H9 (cell line): ENCODE data around the gene C6orf52. TPM values are rescaled to one million over a fixed set of nuclear protein-coding genes. Genes with fewer than 3 reads are reported as not detected.

Experiments
- DNase-seq: peaks from one replicate; pipeline ENCODE4 v3.0.0-alpha.2; 2017
- H2AFZ ChIP-seq: one replicate; pipeline ENCODE4 v1.6.1; 2013; ENCODE audit warnings: mild to moderate bottlenecking, low read length, control low read depth, moderate library complexity
- H2AK5ac ChIP-seq: 2 replicates; pipeline ENCODE4 v1.6.1; 2013; ENCODE audit warnings: low read length, control low read depth, mixed read lengths; ENCODE audit not compliant: insufficient read length
- H2BK120ac ChIP-seq: one replicate; pipeline ENCODE4 v1.6.1; 2013; ENCODE audit warnings: low read depth, mild to moderate bottlenecking, low read length, control low read depth, inconsistent platforms; ENCODE audit not compliant: poor library complexity, severe bottlenecking
- H2BK12ac ChIP-seq: 2 replicates; pipeline ENCODE4 v1.6.1; 2013; ENCODE audit warnings: low read length, control low read depth, mixed read lengths, low read depth; ENCODE audit not compliant: insufficient read length
- H2BK15ac ChIP-seq: 2 replicates; pipeline ENCODE4 v1.6.1; 2013; ENCODE audit warnings: low read depth, low read length, control low read depth
- H2BK20ac ChIP-seq: one replicate; pipeline ENCODE4 v1.6.1; 2013; ENCODE audit warnings: low read depth, mild to moderate bottlenecking, low read length, control low read depth, inconsistent platforms; ENCODE audit not compliant: poor library complexity, severe bottlenecking
- H2BK5ac ChIP-seq: 2 replicates; pipeline ENCODE4 v1.6.1; 2013; ENCODE audit warnings: low read length, control low read depth, mixed read lengths; ENCODE audit not compliant: insufficient read length
- H3K14ac ChIP-seq: 2 replicates; pipeline ENCODE4 v1.6.1; 2013; ENCODE audit warnings: low read length, control low read depth; ENCODE audit not compliant: insufficient read depth
- H3K18ac ChIP-seq: 2 replicates; pipeline ENCODE4 v1.6.1; 2013; ENCODE audit warnings: low read depth, mild to moderate bottlenecking, mixed read lengths, low read length, control low read depth; ENCODE audit not compliant: insufficient read length
- H3K23ac ChIP-seq: 2 replicates; pipeline ENCODE4 v1.6.1; 2013; ENCODE audit warnings: low read length, control low read depth, mixed read lengths, low read depth; ENCODE audit not compliant: insufficient read length
- H3K23me2 ChIP-seq: 2 replicates; pipeline ENCODE4 v1.6.1; 2013; ENCODE audit warnings: low read depth, mild to moderate bottlenecking, mixed read lengths, low read length, control low read depth; ENCODE audit not compliant: insufficient read length, poor library complexity, severe bottlenecking
- H3K27ac ChIP-seq: 2 replicates; pipeline ENCODE4 v1.5.1; 2013; ENCODE audit warnings: low read length, control low read depth, mixed read lengths, low read depth; ENCODE audit not compliant: insufficient read length
- H3K27me3 ChIP-seq: 2 replicates; pipeline ENCODE4 v1.6.1; 2013; ENCODE audit warnings: low read length, control low read depth, inconsistent platforms; ENCODE audit not compliant: insufficient read depth
- H3K4ac ChIP-seq: 2 replicates; pipeline ENCODE4 v1.6.1; 2013; ENCODE audit warnings: low read depth, mild to moderate bottlenecking, control low read depth, inconsistent platforms, low read length, moderate library complexity
- H3K4me1 ChIP-seq: 2 replicates; pipeline ENCODE4 v1.6.1; 2013; ENCODE audit warnings: low read length, control low read depth, inconsistent platforms; ENCODE audit not compliant: insufficient read depth
- H3K4me2 ChIP-seq: 2 replicates; pipeline ENCODE4 v1.6.1; 2013; ENCODE audit warnings: low read length, control low read depth, mixed read lengths; ENCODE audit not compliant: insufficient read length, insufficient read depth
- H3K56ac ChIP-seq: 2 replicates; pipeline ENCODE4 v1.6.1; 2013; ENCODE audit warnings: low read depth, mild to moderate bottlenecking, mixed read lengths, low read length, control low read depth; ENCODE audit not compliant: insufficient read length
- H3K79me1 ChIP-seq: 2 replicates; pipeline ENCODE4 v1.6.1; 2013; ENCODE audit warnings: low read depth, mild to moderate bottlenecking, moderate library complexity, low read length, control low read depth, inconsistent platforms; ENCODE audit not compliant: insufficient read depth, poor library complexity, severe bottlenecking
- H3K79me2 ChIP-seq: 2 replicates; pipeline ENCODE4 v1.6.1; 2013; ENCODE audit warnings: low read length, control low read depth, inconsistent platforms; ENCODE audit not compliant: insufficient read depth
- H3K9ac ChIP-seq: 2 replicates; pipeline ENCODE4 v1.6.1; 2013; ENCODE audit warnings: low read length, control low read depth, mixed read lengths; ENCODE audit not compliant: insufficient read length; ENCODE audit errors: extremely low read depth
- H3K9me3 ChIP-seq: one replicate; pipeline ENCODE4 v1.6.1; 2013; ENCODE audit warnings: low read depth, low read length, inconsistent platforms; ENCODE audit not compliant: control insufficient read depth
- H3T11ph ChIP-seq: one replicate; pipeline ENCODE4 v1.6.1; 2013; ENCODE audit warnings: mild to moderate bottlenecking, low read length, control low read depth, inconsistent platforms
- H4K20me1 ChIP-seq: one replicate; pipeline ENCODE4 v1.6.1; 2013; ENCODE audit not compliant: control insufficient read depth, insufficient read length, insufficient read depth
- H4K5ac ChIP-seq: 2 replicates; pipeline ENCODE4 v1.6.1; 2013; ENCODE audit warnings: low read depth, mild to moderate bottlenecking, mixed read lengths, low read length, control low read depth; ENCODE audit not compliant: insufficient read length
- H4K8ac ChIP-seq: replicated peaks from 2 replicates; pipeline ENCODE4 v1.6.1; 2013; ENCODE audit warnings: low read length, control low read depth, mixed read lengths, low read depth; ENCODE audit not compliant: insufficient read length
- H4K91ac ChIP-seq: 2 replicates; pipeline ENCODE4 v1.6.1; 2013; ENCODE audit warnings: low read depth, mild to moderate bottlenecking, moderate library complexity, mixed read lengths, low read length, control low read depth; ENCODE audit not compliant: insufficient read length
- H3K27ac Mint-ChIP-seq, 3 experiments: 2 replicates in 2 of 3; 3 replicates in 1 of 3; pipeline ENCODE4 v1.8.0; 2020 to 2021; ENCODE audit warnings: mixed read lengths in 3 of 3, mild to moderate bottlenecking in 1 of 3, moderate library complexity in 1 of 3
- H3K27me3 Mint-ChIP-seq: 2 replicates; pipeline ENCODE4 v1.8.0; 2021; ENCODE audit warnings: low read depth, mild to moderate bottlenecking, moderate library complexity, mixed read lengths
- H3K36me3 Mint-ChIP-seq, 3 experiments: 2 replicates in 2 of 3; 3 replicates in 1 of 3; pipeline ENCODE4 v1.8.0; 2020 to 2021; ENCODE audit warnings: low read depth in 3 of 3, mixed read lengths in 3 of 3; ENCODE audit not compliant: insufficient read depth in 1 of 3
- H3K4me1 Mint-ChIP-seq, 2 experiments: 2 replicates each; pipeline ENCODE4 v1.8.0; 2020; ENCODE audit warnings: mixed read lengths in 2 of 2
- H3K4me3 Mint-ChIP-seq, 2 experiments: 2 replicates in 1 of 2; 3 replicates in 1 of 2; pipeline ENCODE4 v1.8.0; 2020 to 2021; ENCODE audit warnings: mild to moderate bottlenecking in 2 of 2, mixed read lengths in 2 of 2, moderate library complexity in 1 of 2
- H3K9me3 Mint-ChIP-seq, 2 experiments: 2 replicates in 1 of 2; 3 replicates in 1 of 2; pipeline ENCODE4 v1.8.0; 2020; ENCODE audit warnings: mild to moderate bottlenecking in 2 of 2, mixed read lengths in 2 of 2, moderate library complexity in 1 of 2
- WGBS: extraction: QIAGEN DNeasy Blood & Tissue Kit; methylation state at CpG from one replicate; pipeline ENCODE4 v1.1.7; 2013; ENCODE audit warnings: missing lambda C conversion rate, low lambda C conversion rate, mixed read lengths; ENCODE audit not compliant: insufficient read length; ENCODE audit errors: extremely low coverage; 5-methylcytosine and 5-hydroxymethylcytosine counted together
- total RNA-seq: library from RNA; stranded (reverse); gene quantifications from 2 replicates; pipeline ENCODE4 v1.2.1, GENCODE V29; 2021
- TF ChIP-seq, protein P1 (sequence below): fragments of 200-600 bp; sonication (generic); conservative IDR thresholded peaks from 3 replicates; pipeline ENCODE4 v1.8.0; 2021; ENCODE audit warnings: antibody characterized with exemption, mild to moderate bottlenecking

C6orf52 gene
- total RNA-seq, 1 experiment from 2014 or later, result 1.8 TPM

DNA sequence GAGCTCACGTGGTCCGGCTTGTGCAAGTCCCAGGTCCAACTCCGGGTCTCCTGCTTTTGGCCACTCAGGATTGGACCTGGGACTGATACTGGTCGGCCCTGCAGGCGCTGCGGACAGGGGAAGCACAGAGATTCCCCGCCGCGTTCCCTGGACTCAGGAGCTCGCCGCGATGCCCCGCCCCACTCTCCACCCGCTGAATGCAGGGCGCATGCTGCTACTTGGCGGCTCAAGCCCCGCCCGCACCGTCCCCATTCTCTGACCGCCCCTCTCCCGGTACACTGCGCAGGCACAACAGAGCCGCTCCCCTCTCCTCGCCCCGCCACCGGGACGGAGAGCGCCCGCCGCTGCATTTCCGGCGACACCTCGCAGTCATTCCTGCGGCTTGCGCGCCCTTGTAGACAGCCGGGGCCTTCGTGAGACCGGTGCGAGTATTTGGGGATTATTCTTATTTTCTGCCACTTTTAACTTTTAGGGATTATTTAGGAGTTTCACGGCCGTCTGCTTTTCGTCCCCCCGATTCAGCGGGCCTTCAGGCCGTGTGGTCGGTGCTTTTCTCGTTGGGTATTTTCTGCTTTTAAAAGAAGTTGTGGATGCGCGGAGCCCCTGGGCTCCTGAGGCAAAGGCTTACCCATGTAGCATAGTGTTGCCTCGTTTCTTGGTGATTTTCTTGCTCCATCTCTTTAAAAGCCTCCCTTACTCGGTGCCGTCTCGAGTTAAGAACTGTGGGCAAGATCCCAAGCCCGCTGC lies 28.6 kb upstream of the C6orf52 start, which contains the start of gene TMEM14C:
TSS of gene TMEM14C (plus strand) at position 251 of the 747 bp plus-strand sequence. CDS start 1,544 bp downstream, outside the sequence.
- H3K27me3 Mint-ChIP-seq, result no peaks in the 10 kb centered on the region; the same call in 1 of the 2 replicates
- H3K27ac Mint-ChIP-seq, result peak within 1 kb of the TSS; percentile 98 to 99 (median 99)
- Histone ChIP-seq H3K9me3 (no peaks in the 10 kb centered on the region), H2AK5ac (no peak within 1 kb of the TSS), H3K4ac (no peak within 1 kb of the TSS), H4K91ac (no peak within 1 kb of the TSS), H3K79me1 (no peaks in the 10 kb centered on the region), H4K20me1 (no peaks in the 10 kb centered on the region), H3K27ac (peak within 1 kb of the TSS; percentile 82), H3K4me1 (0 out of 2 replicates have a peak, but pooled peaks cover 2% of the 10 kb centered on the region), H3T11ph (no peak within 1 kb of the TSS), H3K18ac (peak within 1 kb of the TSS; percentile 34), H4K8ac (no peak within 1 kb of the TSS), H3K9ac (peak within 1 kb of the TSS; percentile 95), H3K27me3 (no peaks in the 10 kb centered on the region), H3K56ac (no peak within 1 kb of the TSS), H3K79me2 (no peaks in the 10 kb centered on the region), H2BK5ac (no peak within 1 kb of the TSS), H3K4me2 (peak within 1 kb of the TSS; percentile 76), H2AFZ (peak within 1 kb of the TSS; percentile 54), H2BK120ac (no peak within 1 kb of the TSS), H2BK12ac (no peak within 1 kb of the TSS), H4K5ac (no peak within 1 kb of the TSS), H2BK15ac (no peak within 1 kb of the TSS), H3K23ac (no peak within 1 kb of the TSS), H3K23me2 (peaks cover 9% of the 10 kb centered on the region), H3K14ac (peak within 1 kb of the TSS; percentile 37; the same call in 1 of the 2 replicates), H2BK20ac (no peak within 1 kb of the TSS)
- peak within 1 kb of the TSS; percentile 90 to 96 for H3K4me3 Mint-ChIP-seq
- H3K9me3 Mint-ChIP-seq, result peaks cover 3% of the 10 kb centered on the region in 2 experiments; a peak in 3 of 5 replicates
- H3K4me1 Mint-ChIP-seq, result peaks cover 19 to 23% of the 10 kb centered on the region in 2 experiments
- TF ChIP-seq, protein P1, sequence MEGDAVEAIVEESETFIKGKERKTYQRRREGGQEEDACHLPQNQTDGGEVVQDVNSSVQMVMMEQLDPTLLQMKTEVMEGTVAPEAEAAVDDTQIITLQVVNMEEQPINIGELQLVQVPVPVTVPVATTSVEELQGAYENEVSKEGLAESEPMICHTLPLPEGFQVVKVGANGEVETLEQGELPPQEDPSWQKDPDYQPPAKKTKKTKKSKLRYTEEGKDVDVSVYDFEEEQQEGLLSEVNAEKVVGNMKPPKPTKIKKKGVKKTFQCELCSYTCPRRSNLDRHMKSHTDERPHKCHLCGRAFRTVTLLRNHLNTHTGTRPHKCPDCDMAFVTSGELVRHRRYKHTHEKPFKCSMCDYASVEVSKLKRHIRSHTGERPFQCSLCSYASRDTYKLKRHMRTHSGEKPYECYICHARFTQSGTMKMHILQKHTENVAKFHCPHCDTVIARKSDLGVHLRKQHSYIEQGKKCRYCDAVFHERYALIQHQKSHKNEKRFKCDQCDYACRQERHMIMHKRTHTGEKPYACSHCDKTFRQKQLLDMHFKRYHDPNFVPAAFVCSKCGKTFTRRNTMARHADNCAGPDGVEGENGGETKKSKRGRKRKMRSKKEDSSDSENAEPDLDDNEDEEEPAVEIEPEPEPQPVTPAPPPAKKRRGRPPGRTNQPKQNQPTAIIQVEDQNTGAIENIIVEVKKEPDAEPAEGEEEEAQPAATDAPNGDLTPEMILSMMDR, result no peak
- WGBS, result no CpG with 5 or more reads among the region's 55 CpGs
- peaks cover 10 to 41% (median 38%) of the 10 kb centered on the region in 3 experiments for H3K36me3 Mint-ChIP-seq
- peak; percentile 99 for DNase-seq
